Mucosa of gallbladder (tissue), 1 donor: ENCODE results near the gene HHLA2. TPM values are rescaled to one million over a fixed set of nuclear protein-coding genes. Genes with fewer than 3 reads are reported as not detected.

Experiments used
- DNase-seq: peaks from one replicate; pipeline ENCODE4 v3.0.0-alpha.2; 2020; ENCODE audit warnings: low spot score
- total RNA-seq: library from RNA; stranded (reverse); gene quantifications from one replicate; pipeline ENCODE4 v1.2.1, GENCODE V29; 2021
- donor health status: DM: no; HTN: no; CAD: no.

HHLA2 gene
- total RNA-seq, 1 donor from 2014 or later, result 69.1 TPM

- DNase-seq, result no peak
Observed at GRCh38 chr3:108300103-108300849, 3.9 kb downstream of the HHLA2 start.

- DNase-seq, result no peak
Observed at GRCh38 chr3:108301695-108302404, 5.5 kb downstream of the HHLA2 start.

GRCh38 chr3:108302570-108302969 is 6.2 kb downstream of the HHLA2 start:
- no peak for DNase-seq

DNA sequence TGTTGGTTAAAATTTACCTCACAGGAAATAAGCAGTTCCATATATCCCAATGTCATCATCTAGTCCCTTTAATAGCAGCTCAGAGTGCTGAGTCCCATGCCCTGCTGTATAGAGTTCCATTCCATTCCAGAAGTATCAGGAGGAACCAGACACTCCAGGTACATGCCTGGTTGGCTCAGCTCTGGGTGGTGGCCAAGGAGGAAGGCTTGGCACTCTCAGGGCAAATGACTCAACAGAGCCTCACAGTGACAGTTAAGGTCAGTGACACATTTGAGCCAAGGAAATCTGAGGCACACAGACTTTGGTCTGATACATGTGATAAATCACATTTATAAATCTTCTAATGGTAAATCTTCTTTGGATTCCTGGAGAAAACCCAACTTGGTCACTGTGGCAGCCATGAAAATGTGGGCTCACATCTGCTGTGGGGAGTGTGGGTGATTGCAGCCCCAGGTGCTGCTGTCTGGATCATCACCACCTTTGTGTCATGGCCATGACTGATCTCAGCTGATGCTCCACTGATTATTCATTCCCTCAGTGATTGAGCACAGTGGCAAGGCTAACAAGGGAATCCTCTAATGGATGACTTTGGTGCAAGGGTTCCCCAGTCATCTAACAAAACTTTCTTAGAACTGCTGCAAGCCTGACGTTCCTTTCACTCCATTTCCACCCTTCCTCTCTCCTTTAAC is 9.3 kb downstream of the HHLA2 start:
- peak; percentile 84 for DNase-seq

GRCh38 chr3:108311797-108312196 is 15.4 kb downstream of the HHLA2 start:
- no peak for DNase-seq

- DNase-seq, result no peak
Observed at GRCh38 chr3:108312656-108313055, 16.3 kb downstream of the HHLA2 start.

DNA sequence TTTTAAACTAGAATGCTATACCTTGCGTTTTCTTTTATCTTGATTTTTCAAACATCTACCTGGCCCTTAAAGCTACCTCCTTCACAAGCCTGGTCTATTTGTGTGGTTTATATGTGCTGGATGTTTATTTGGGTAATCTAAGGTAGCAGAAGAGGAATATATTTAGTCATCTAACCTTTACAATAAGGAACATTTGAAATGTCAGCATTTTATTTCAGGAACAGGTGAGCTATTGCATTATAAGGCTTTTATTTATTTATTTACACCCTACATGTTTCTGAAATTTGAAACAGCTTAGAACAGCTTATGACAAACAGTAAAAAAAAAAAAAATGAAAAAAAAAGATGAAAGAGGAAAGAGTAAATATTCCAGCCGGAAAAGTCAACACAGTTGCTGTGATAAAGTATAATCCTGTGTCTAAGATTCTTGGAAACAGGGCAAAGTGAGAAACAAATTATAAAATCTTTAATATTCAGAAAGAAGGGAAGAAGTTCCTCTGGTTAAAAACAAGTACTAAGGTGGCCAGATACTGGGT is 19.5 kb downstream of the HHLA2 start:
- no peak for DNase-seq

GRCh38 chr3:108319428-108320082 is 23.2 kb downstream of the HHLA2 start:
- DNase-seq, result peak; percentile 25

GRCh38 chr3:108320746-108321350 is 24.5 kb downstream of the HHLA2 start:
- DNase-seq, result no peak

DNA sequence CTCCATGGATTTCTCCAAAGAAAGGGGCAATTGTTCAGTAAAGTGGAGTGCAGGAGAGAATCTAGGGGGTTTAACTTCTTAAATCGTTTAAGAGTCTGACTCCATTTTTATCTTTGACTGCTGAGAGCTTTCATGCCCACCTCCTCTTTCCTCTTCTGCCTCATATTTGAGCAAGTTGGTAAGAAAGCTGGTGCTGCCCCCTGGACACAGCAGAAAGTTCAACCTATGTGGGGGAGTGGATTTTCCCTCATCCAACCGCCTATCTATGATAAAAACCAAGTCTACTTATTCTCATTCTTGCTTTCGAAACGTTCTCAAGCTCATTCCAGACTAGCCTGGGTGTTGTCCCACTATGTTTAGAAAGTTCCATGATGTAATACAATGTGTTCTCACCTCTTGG is 26.0 kb downstream of the HHLA2 start:
- DNase-seq, result no peak

GRCh38 chr3:108324177-108324576 is 27.8 kb downstream of the HHLA2 start:
- no peak for DNase-seq

DNA sequence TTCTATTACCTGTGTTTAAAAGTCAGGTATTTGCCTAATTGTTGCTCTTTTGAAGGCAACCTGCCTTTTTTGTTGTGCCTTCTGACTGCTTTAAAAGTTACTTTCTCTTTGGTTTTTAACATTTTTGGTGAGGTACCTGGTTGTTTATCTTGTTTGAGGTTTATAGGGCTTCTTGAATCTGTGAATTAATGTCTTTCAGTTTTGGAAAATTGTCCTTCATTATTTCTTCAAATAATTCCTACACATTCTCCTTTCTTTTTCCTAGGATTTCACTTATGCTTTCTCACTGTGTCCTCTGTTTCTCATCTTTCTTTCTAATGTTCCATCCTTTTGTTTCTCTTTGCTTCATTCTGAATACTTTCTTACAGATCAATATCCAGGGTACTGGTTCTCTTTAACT is 30.8 kb downstream of the HHLA2 start:
- no peak for DNase-seq

DNA sequence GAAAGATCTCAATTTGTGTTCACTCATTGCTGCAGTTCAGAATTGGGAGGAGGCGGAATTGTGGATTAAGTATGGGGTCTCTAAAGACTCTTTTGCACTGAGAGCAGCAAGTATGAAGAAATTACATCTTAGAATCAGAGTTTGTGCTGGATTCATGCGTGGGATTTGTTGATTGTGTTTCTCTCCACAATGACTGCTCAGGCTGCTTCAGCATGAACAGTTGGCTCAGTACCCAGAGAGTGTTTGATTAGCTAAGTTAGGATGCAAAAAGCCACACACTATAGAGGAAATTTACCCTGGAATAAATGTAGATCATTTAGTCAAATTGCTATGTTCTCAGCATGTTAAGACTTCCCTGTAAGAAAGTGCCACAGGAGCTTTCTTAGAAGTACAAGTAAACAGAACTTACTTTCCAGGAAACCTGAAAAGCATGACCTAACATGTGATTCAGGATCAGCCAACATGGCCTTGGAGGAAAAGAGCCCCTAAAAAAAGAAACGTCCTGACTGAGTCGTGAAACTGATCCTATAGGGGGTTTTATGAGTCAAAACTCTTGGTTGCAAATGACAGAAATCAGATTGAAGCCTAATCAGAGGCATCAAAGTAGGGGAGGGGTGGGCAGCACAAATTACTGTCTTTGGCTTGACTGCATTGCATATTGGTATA is 32.6 kb downstream of the HHLA2 start:
- DNase-seq, result no peak

- DNase-seq, result no peak
Observed at GRCh38 chr3:108329508-108329907, 33.2 kb downstream of the HHLA2 start.

- no peak for DNase-seq
Observed at GRCh38 chr3:108329947-108330346, 33.6 kb downstream of the HHLA2 start.

- DNase-seq, result no peak
Observed at GRCh38 chr3:108331792-108332191, 35.4 kb downstream of the HHLA2 start.

GRCh38 chr3:108333961-108334360 is 37.6 kb downstream of the HHLA2 start:
- no peak for DNase-seq

DNA sequence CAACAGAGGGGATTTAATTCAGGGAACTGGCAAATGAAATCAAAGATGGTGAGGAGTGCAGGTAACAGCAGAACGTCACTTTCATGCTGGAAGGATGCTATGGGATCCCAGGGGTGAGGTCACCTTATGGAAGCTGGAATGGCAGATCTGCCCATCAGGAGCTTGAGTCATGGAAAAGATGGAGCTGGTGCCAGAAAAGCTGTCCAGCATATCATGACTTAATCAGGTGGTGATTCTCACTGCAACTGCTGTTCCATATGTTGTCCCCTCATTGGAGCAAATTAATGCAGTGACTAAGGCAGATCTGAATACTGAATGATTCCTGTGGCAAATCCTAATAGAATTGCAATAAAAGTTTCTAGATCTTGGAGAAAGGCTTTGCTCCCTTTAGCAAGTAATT is 38.4 kb downstream of the HHLA2 start:
- no peak for DNase-seq

GRCh38 chr3:108338901-108339545 is 42.7 kb downstream of the HHLA2 start:
- no peak for DNase-seq

GRCh38 chr3:108341911-108342310 is 45.6 kb downstream of the HHLA2 start:
- no peak for DNase-seq
